ENCODE results near the gene ZNF469.

GRCh38 chr16:88337538-88337937 is 45.2 kb upstream of the ZNF469 start:
- TF ChIP-seq, protein P1, sequence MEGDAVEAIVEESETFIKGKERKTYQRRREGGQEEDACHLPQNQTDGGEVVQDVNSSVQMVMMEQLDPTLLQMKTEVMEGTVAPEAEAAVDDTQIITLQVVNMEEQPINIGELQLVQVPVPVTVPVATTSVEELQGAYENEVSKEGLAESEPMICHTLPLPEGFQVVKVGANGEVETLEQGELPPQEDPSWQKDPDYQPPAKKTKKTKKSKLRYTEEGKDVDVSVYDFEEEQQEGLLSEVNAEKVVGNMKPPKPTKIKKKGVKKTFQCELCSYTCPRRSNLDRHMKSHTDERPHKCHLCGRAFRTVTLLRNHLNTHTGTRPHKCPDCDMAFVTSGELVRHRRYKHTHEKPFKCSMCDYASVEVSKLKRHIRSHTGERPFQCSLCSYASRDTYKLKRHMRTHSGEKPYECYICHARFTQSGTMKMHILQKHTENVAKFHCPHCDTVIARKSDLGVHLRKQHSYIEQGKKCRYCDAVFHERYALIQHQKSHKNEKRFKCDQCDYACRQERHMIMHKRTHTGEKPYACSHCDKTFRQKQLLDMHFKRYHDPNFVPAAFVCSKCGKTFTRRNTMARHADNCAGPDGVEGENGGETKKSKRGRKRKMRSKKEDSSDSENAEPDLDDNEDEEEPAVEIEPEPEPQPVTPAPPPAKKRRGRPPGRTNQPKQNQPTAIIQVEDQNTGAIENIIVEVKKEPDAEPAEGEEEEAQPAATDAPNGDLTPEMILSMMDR (IDR thresholded peaks at IDR 0.05), result no peak
- TF ChIP-seq POLR2A (IDR thresholded peaks at IDR 0.05), result no peak

All from lower leg skin (tissue), 3 donors.